ENCODE measurements around the gene PAK4. TPM values are rescaled to one million over a fixed set of nuclear protein-coding genes. Genes with fewer than 3 reads are reported as not detected.
A peak's percentile ranks its signal among the peaks of the same experiment; 100 is the strongest.

The PAK4 gene
- total and polyA plus RNA-seq, 9 of the 15 experiments (the other 6 are each of a cell fraction or from before 2014, with no cell fraction given), result 0.21 to 33.5 (median 5.8) TPM

DNA sequence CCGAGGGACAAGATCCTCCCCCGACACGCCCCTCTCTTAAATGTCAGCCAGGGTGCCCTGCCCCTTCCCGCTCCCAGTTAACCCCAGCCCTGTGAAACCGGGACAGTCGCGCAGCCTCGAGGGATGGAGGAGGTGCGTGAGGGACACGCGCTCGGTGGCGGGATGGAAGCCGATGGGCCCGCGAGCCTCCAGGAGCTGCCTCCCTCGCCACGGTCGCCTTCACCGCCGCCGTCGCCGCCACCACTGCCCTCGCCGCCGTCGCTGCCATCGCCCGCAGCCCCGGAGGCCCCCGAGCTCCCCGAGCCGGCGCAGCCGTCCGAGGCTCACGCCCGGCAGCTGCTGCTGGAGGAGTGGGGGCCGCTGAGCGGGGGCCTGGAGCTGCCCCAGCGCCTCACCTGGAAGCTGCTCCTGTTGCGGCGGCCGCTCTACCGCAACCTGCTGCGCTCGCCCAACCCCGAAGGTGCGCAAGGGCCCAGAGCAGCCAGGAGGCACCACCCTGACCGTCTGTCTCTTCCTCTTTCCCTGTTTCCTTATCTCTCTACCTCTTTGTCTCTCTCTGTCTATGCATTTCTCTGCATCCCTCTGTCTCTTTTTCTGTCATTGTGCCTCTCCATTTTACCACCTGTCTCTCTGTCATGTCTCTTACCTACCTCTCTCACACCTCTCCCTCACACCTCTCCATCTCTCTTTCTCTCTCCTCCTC, 71.4 kb downstream of the PAK4 start, which contains the start of gene NCCRP1 (continued):
- TF ChIP-seq MYNN (IDR thresholded peaks at IDR 0.05) (no peak), MYNN (CRISPR knock-in tag; IDR thresholded peaks at IDR 0.05) (no peak)

DNA sequence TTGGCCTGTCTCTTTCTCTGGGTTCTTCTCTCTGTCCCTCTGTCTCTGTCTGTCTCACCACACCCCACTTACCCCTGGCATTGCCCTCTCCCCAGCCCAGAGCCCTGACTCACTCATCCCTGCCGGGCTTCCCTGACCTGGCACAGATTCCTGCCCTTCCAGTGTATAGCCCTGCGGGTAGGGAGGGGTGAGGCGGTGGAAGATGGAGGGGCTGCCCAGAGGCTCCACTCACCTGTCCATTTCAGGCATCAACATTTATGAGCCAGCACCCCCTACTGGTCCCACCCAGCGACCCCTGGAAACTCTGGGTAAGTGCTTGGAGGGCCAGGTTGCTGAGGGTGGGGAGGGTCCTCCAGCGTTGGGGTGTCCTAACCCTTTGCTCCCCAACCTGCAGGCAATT, 72.2 kb downstream of the PAK4 start:
- Histone ChIP-seq H3K4me3 (no peak overlapping the region), H3K9ac (ENCODE audit: insufficient read depth in 1 of 2, low read depth in 2 of 2, low read length in 2 of 2) (no peak overlapping the region), H3K27me3 (ENCODE audit: control insufficient read depth in 2 of 2, insufficient read depth in 2 of 2, low read length in 2 of 2) (peaks cover 3 to 27% of the 10 kb centered on the region in 2 experiments; a peak in 2 of 5 replicates), H3K79me2 (ENCODE audit: control insufficient read depth, insufficient read depth, low read length) (no peaks in the 10 kb centered on the region), H3K4me2 (ENCODE audit: insufficient read depth, low read length) (no peak overlapping the region), H3K27ac (ENCODE audit: extremely low read depth, low read depth, low read length) (no peak overlapping the region), H4K20me1 (replicated peaks; ENCODE audit: control insufficient read depth, insufficient read depth, low read length) (0 out of 2 replicates have a peak, but pooled peaks cover 4% of the 10 kb centered on the region), H3K4me1 (replicated peaks in 1 of 2; ENCODE audit: control insufficient read depth in 2 of 2, insufficient read depth in 2 of 2, low read length in 2 of 2) (peaks cover 5 to 53% of the 10 kb centered on the region in 2 experiments; a peak in 3 of 5 replicates), H3K9me3 (replicated peaks; ENCODE audit: control insufficient read depth, insufficient read depth, low read depth, low read length) (no peaks in the 10 kb centered on the region), H3K9me1 (ENCODE audit: control insufficient read depth, insufficient read depth, low read length) (no peaks in the 10 kb centered on the region), H2AFZ (ENCODE audit: low read depth, low read length) (no peak overlapping the region), H3K36me3 (ENCODE audit: control insufficient read depth, insufficient read depth, low read length) (no peaks in the 10 kb centered on the region)
- FAIRE-seq, result no peak
- ChIA-PET CTCF (ENCODE audit: low intra/inter-chr PET ratio) (interaction anchor here (0.6 kb wide), 1 partner anchor 228 kb away, joined by 3 read pairs; no protein-coding TSS in a partner anchor), POLR2A (interaction anchor here (0.6 kb wide), 1 partner anchor 363 kb away, joined by 4 read pairs; no protein-coding TSS in a partner anchor)
- in situ Hi-C loops (cut with MboI), result loop anchor here (5.0 kb wide), 1 partner anchor 231 kb away; no protein-coding TSS in a partner anchor
- no TSS peak for BruUV-seq (replicated peaks)
- ATAC-seq, result no peak
- 40% methylated on average over 5 of the region's 5 CpGs for WGBS (ENCODE audit: insufficient coverage, low coverage, missing lambda C conversion rate)
- peak in 1 of 2 experiments; percentile 33; a peak in 1 of 4 replicates for TF ChIP-seq RAD21 (CRISPR knock-in tag; conservative IDR thresholded peaks at IDR 0.05 in 1 of 2, IDR thresholded peaks at IDR 0.05 in 1 of 2)
- TF ChIP-seq, protein P1, sequence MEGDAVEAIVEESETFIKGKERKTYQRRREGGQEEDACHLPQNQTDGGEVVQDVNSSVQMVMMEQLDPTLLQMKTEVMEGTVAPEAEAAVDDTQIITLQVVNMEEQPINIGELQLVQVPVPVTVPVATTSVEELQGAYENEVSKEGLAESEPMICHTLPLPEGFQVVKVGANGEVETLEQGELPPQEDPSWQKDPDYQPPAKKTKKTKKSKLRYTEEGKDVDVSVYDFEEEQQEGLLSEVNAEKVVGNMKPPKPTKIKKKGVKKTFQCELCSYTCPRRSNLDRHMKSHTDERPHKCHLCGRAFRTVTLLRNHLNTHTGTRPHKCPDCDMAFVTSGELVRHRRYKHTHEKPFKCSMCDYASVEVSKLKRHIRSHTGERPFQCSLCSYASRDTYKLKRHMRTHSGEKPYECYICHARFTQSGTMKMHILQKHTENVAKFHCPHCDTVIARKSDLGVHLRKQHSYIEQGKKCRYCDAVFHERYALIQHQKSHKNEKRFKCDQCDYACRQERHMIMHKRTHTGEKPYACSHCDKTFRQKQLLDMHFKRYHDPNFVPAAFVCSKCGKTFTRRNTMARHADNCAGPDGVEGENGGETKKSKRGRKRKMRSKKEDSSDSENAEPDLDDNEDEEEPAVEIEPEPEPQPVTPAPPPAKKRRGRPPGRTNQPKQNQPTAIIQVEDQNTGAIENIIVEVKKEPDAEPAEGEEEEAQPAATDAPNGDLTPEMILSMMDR (IDR thresholded peaks at IDR 0.05 in 2 of 3, conservative IDR thresholded peaks at IDR 0.05 in 1 of 3; ENCODE audit: insufficient read depth in 2 of 3, low read depth in 1 of 3, low read length in 3 of 3), result peak in 2 of 3 experiments; percentile 14 to 17; a peak in 1 of 6 replicates
- TF ChIP-seq MED1 (CRISPR knock-in tag; IDR thresholded peaks at IDR 0.05; ENCODE audit: borderline replicate concordance), result no peak
- no peak for TF ChIP-seq DDX20 (tag; IDR thresholded peaks at IDR 0.05; ENCODE audit: low read depth)
- intact Hi-C loops (cut with micrococcal nuclease), result no loop called here
- no peak for DNase-seq (ENCODE audit: extremely low read depth in 1 of 4, low spot score in 3 of 4)
